Stimulated activated CD4-positive, alpha-beta T cell treated with anti-CD3 and anti-CD28 coated beads, Interleukin-4, amount 100 ng/mL, for 48 hours (primary cell): Measurements from ENCODE around the gene IL22.

Experiments
- DNase-seq, 2 donors: peaks; one replicate each; pipeline ENCODE4 v3.0.0-alpha.2; 2020; ENCODE audit warnings: low read depth in 2 of 2

The IL22 gene

GRCh38 chr12:68264158-68264855, 10.9 kb upstream of the IL22 start:
- DNase-seq, result no peak

GRCh38 chr12:68263366-68263765, 10.0 kb upstream of the IL22 start:
- no peak for DNase-seq

GRCh38 chr12:68261896-68262295, 8.5 kb upstream of the IL22 start:
- no peak for DNase-seq

- DNase-seq, result no peak
These were observed 6.7 kb upstream of the IL22 start for GRCh38 chr12:68260153-68260552.

GRCh38 chr12:68259318-68259940, 6.0 kb upstream of the IL22 start:
- DNase-seq, result no peak

GRCh38 chr12:68252077-68252476, 1.3 kb downstream of the IL22 start:
- DNase-seq, result no peak

- no peak for DNase-seq
These were observed 3.0 kb downstream of the IL22 start for GRCh38 chr12:68250454-68250853.

GRCh38 chr12:68247785-68248184, 5.6 kb downstream of the IL22 start:
- no peak for DNase-seq

- DNase-seq, result no peak
These were observed 7.1 kb downstream of the IL22 start for GRCh38 chr12:68246350-68246749.

GRCh38 chr12:68245180-68246021, 8.0 kb downstream of the IL22 start:
- no peak for DNase-seq

GRCh38 chr12:68242777-68243176, 10.6 kb downstream of the IL22 start:
- no peak for DNase-seq

- peak; percentile 14 to 53 for DNase-seq
These were observed 12.4 kb downstream of the IL22 start for GRCh38 chr12:68240975-68241374.

- DNase-seq, result no peak
These were observed 13.3 kb downstream of the IL22 start for GRCh38 chr12:68240079-68240478.

- no peak for DNase-seq
These were observed 14.0 kb downstream of the IL22 start for GRCh38 chr12:68239309-68239982.

GRCh38 chr12:68237619-68238018, 15.8 kb downstream of the IL22 start:
- DNase-seq, result no peak

GRCh38 chr12:68237078-68237477, 16.3 kb downstream of the IL22 start:
- no peak for DNase-seq

- no peak for DNase-seq
These were observed 16.9 kb downstream of the IL22 start for GRCh38 chr12:68236421-68237059.

GRCh38 chr12:68235576-68235975, 17.8 kb downstream of the IL22 start:
- no peak for DNase-seq

- no peak for DNase-seq
These were observed 19.3 kb downstream of the IL22 start for GRCh38 chr12:68234140-68234539.

- no peak for DNase-seq
These were observed 19.9 kb downstream of the IL22 start for GRCh38 chr12:68233498-68233897.

- no peak for DNase-seq
These were observed 21.7 kb downstream of the IL22 start for GRCh38 chr12:68231691-68232090.

GRCh38 chr12:68231229-68231628, 22.2 kb downstream of the IL22 start:
- no peak for DNase-seq
